Keratinocyte (primary cell): ENCODE data around the gene SERPINE1.

Source experiments
- EZH2 ChIP-seq: IDR thresholded peaks from one replicate; pipeline ENCODE4 v1.6.1; 2012; ENCODE audit warnings: inconsistent platforms, mild to moderate bottlenecking, low read length, moderate library complexity
- TF ChIP-seq, protein P1 (sequence below), 3 experiments: IDR thresholded peaks in 1 of 3; conservative IDR thresholded peaks in 1 of 3; optimal IDR thresholded peaks in 1 of 3; 2 replicates in 2 of 3; 3 replicates in 1 of 3; pipeline versions ENCODE3 to v1.5.1; 2011; ENCODE audit warnings: low read length in 3 of 3, mild to moderate bottlenecking in 3 of 3, moderate library complexity in 2 of 3, control low read depth in 1 of 3, inconsistent platforms in 1 of 3; ENCODE audit not compliant: insufficient read depth in 2 of 3; ENCODE audit errors: extremely low read depth in 1 of 3

GRCh38 chr7:101164071-101164840, 37.4 kb downstream of the SERPINE1 start:
- TF ChIP-seq, protein P1, sequence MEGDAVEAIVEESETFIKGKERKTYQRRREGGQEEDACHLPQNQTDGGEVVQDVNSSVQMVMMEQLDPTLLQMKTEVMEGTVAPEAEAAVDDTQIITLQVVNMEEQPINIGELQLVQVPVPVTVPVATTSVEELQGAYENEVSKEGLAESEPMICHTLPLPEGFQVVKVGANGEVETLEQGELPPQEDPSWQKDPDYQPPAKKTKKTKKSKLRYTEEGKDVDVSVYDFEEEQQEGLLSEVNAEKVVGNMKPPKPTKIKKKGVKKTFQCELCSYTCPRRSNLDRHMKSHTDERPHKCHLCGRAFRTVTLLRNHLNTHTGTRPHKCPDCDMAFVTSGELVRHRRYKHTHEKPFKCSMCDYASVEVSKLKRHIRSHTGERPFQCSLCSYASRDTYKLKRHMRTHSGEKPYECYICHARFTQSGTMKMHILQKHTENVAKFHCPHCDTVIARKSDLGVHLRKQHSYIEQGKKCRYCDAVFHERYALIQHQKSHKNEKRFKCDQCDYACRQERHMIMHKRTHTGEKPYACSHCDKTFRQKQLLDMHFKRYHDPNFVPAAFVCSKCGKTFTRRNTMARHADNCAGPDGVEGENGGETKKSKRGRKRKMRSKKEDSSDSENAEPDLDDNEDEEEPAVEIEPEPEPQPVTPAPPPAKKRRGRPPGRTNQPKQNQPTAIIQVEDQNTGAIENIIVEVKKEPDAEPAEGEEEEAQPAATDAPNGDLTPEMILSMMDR (optimal IDR thresholded peaks at IDR 0.05 in 1 of 3, IDR thresholded peaks at IDR 0.05 in 1 of 3, conservative IDR thresholded peaks at IDR 0.05 in 1 of 3; ENCODE audit: extremely low read depth in 1 of 3, insufficient read depth in 2 of 3, low read length in 3 of 3), result no peak
- no peak for TF ChIP-seq EZH2
